GM12878 (cell line): ENCODE results near the gene AGAP3. TPM values are rescaled to one million over a fixed set of nuclear protein-coding genes. Genes with fewer than 3 reads are reported as not detected.

Experiments used
- ATAC-seq: fragments of 200-7000 bp; cut with Tn5 transposase; 3 replicates; pipeline ENCODE4 v1.9.1; 2020; ENCODE audit warnings: mild to moderate bottlenecking, moderate library complexity
- BruUV-seq: library from RNA; stranded (reverse); fragments of 400-500 nt; replicated peaks from 2 replicates; lab custom pipeline; 2021; lab: Mats Ljungman, UMichigan
- CTCF ChIA-PET: fragments of 300-600 bp; sonication (Branson Sonifier 250); formaldehyde crosslinking; extraction: SDS; loops from one replicate; lab custom pipeline; 2021; ENCODE audit warnings: inconsistent platforms; lab: Yijun Ruan, JAX
- POLR2A ChIA-PET: fragments of 350-600 bp; formaldehyde crosslinking; extraction: SDS; loops from one replicate; lab custom pipeline; 2021; ENCODE audit warnings: inconsistent platforms; lab: Charles Lee
- RAD21 ChIA-PET: fragments of 300-600 bp; sonication (Branson Sonifier 250); formaldehyde crosslinking; loops from one replicate; lab custom pipeline; 2023; ENCODE audit warnings: antibody characterized with exemption; ENCODE audit not compliant: unreplicated experiment; lab: Charles Lee
- SMC1A ChIA-PET: fragments of 300-600 bp; sonication (Branson Sonifier 250); formaldehyde crosslinking; loops from one replicate; lab custom pipeline; 2023; ENCODE audit not compliant: unreplicated experiment, uncharacterized antibody; lab: Charles Lee
- DNase-seq: peaks from one replicate; pipeline ENCODE4 v3.0.0-alpha.2; 2011; ENCODE audit warnings: low read depth, low spot score
- FAIRE-seq: peaks from 3 replicates; lab custom pipeline; 2011; peaks lifted over from hg19 to GRCh38; lab: Jason Lieb, UNC
- H2AFZ ChIP-seq: 2 replicates; pipeline ENCODE4 v1.6.0; 2011; ENCODE audit warnings: low read depth, low read length, control low read depth; ENCODE audit not compliant: control insufficient read depth
- H3K27ac ChIP-seq: 2 replicates; pipeline ENCODE4 v1.5.1; 2011; ENCODE audit warnings: control low read depth; ENCODE audit not compliant: control insufficient read depth, insufficient read depth
- H3K27me3 ChIP-seq, 2 experiments: replicated peaks in 1 of 2; 2 replicates each; pipeline versions ENCODE4 v1.6.0 to v1.6.1; 2011; ENCODE audit warnings: low read length in 1 of 2; ENCODE audit not compliant: control insufficient read depth in 2 of 2, insufficient read depth in 2 of 2
- H3K36me3 ChIP-seq, 2 experiments: 2 replicates each; pipeline ENCODE4 v1.5.1; 2011; ENCODE audit warnings: low read length in 1 of 2; ENCODE audit not compliant: control insufficient read depth in 2 of 2, insufficient read depth in 2 of 2
- H3K4me1 ChIP-seq: 2 replicates; pipeline ENCODE4 v1.6.1; 2011; ENCODE audit warnings: mild to moderate bottlenecking, low read length, moderate library complexity, mixed read lengths; ENCODE audit not compliant: control insufficient read depth, insufficient read depth
- H3K4me2 ChIP-seq: 2 replicates; pipeline ENCODE4 v1.6.0; 2011; ENCODE audit warnings: control low read depth; ENCODE audit not compliant: control insufficient read depth, insufficient read depth
- H3K4me3 ChIP-seq: fragments of 200-600 bp; sonication (generic); 2 replicates; pipeline ENCODE4 v1.5.1; 2016
- H3K79me2 ChIP-seq: 2 replicates; pipeline ENCODE4 v1.6.0; 2011; ENCODE audit warnings: low read length; ENCODE audit not compliant: control insufficient read depth, insufficient read depth
- H3K9ac ChIP-seq: 2 replicates; pipeline ENCODE4 v1.8.0; 2011; ENCODE audit warnings: low read length, control low read depth, mixed read lengths; ENCODE audit not compliant: control insufficient read depth, insufficient read depth
- H3K9me3 ChIP-seq: replicated peaks from 3 replicates; pipeline ENCODE4 v1.5.1; 2011; ENCODE audit warnings: mild to moderate bottlenecking, low read length; ENCODE audit not compliant: control insufficient read depth, insufficient read depth
- H4K20me1 ChIP-seq: 2 replicates; pipeline ENCODE4 v1.6.0; 2011; ENCODE audit not compliant: control insufficient read depth, insufficient read depth
- BHLHE40 ChIP-seq, 2 experiments: fragments of 450-650 bp in 1 of 2; IDR thresholded peaks; 2 replicates each; pipeline ENCODE4 v1.6.1; 2011 to 2017; ENCODE audit warnings: low read depth in 2 of 2, borderline replicate concordance in 1 of 2, improper control_type of control experiment in 1 of 2, low read length in 1 of 2, mild to moderate bottlenecking in 1 of 2
- CBFB ChIP-seq: IDR thresholded peaks from 2 replicates; pipeline ENCODE4 v1.6.1; 2016; ENCODE audit warnings: antibody characterized with exemption, low read depth
- RAD21 ChIP-seq: IDR thresholded peaks from 2 replicates; pipeline ENCODE4 v1.6.1; 2011; ENCODE audit warnings: mild to moderate bottlenecking, low read depth, low read length, moderate library complexity; ENCODE audit not compliant: insufficient read depth
- RBBP5 ChIP-seq: fragments of 200-600 bp; sonication (generic); conservative IDR thresholded peaks from 2 replicates; pipeline ENCODE4 v1.6.1; 2016
- SMC3 ChIP-seq: IDR thresholded peaks from 2 replicates; pipeline ENCODE4 v1.6.1; 2011; ENCODE audit warnings: low read length, improper control_type of control experiment, borderline replicate concordance
- YBX1 ChIP-seq: fragments of 450-650 bp; IDR thresholded peaks from 2 replicates; pipeline ENCODE4 v1.6.1; 2016; ENCODE audit warnings: antibody characterized with exemption
- ZNF24 ChIP-seq: fragments of 450-650 bp; IDR thresholded peaks from 2 replicates; pipeline ENCODE4 v1.6.1; 2017; ENCODE audit warnings: antibody characterized with exemption, mild to moderate bottlenecking
- ZNF274 ChIP-seq: IDR thresholded peaks from one replicate; pipeline ENCODE4 v1.8.0; 2011; ENCODE audit not compliant: insufficient read length, insufficient read depth
- ZNF384 ChIP-seq: IDR thresholded peaks from 2 replicates; pipeline ENCODE4 v1.6.1; 2012; ENCODE audit warnings: low read depth, mild to moderate bottlenecking, low read length, improper control_type of control experiment, borderline replicate concordance
- WGBS: methylation state at CpG from one replicate; pipeline ENCODE4 v1.1.6; 2016; ENCODE audit warnings: low lambda C conversion rate; ENCODE audit not compliant: insufficient replicate concordance, insufficient coverage; ENCODE audit errors: missing lambda C conversion rate; 5-methylcytosine and 5-hydroxymethylcytosine counted together
- in situ Hi-C: fragments of 300-500 bp; cut with MboI; formaldehyde crosslinking; loops from 9 replicates; pipeline ENCODE4 v1.14.3; 2018; ENCODE audit warnings: mixed read lengths
- intact Hi-C: fragments of 100-400 bp; cut with micrococcal nuclease; formaldehyde crosslinking; loops from one replicate; pipeline ENCODE4 v1.14.2; 2022; ENCODE audit not compliant: unreplicated experiment
- polyA plus RNA-seq, 11 experiments: library from polyadenylated mRNA; depleted of rRNA in 4 of 11; unstranded in 6 of 11; stranded (reverse) in 5 of 11; fragments of >200 nt; fragmentation: Nextera tagmentation in 4 of 11; fragmentation: Illumina TruSeq in 1 of 11; extraction: Ambion mirVana in 4 of 11; extraction: Trizol in 1 of 11; gene quantifications; 1 replicate in 1 of 11; 2 replicates in 10 of 11; pipeline versions ENCODE4 v1.2.1 to v1.2.3, GENCODE V29; 2011 to 2016; ENCODE audit warnings: inconsistent platforms in 2 of 11, missing spikeins in 2 of 11, low read depth in 1 of 11
- total RNA-seq, 4 experiments: library from RNA; depleted of rRNA in 3 of 4; stranded (reverse); fragments of >200 nt in 3 of 4; fragmentation: Illumina TruSeq in 1 of 4; extraction: Trizol in 1 of 4; gene quantifications; 2 replicates each; pipeline versions ENCODE4 v1.2.1 to v1.2.3, GENCODE V29; 2013 to 2021
- TF ChIP-seq, protein P1 (sequence below): fragments of 450-650 bp; IDR thresholded peaks from 2 replicates; pipeline ENCODE4 v1.6.1; 2017; ENCODE audit warnings: mild to moderate bottlenecking, moderate library complexity
- TF ChIP-seq, protein P2 (sequence below): fragments of 450-650 bp; IDR thresholded peaks from 2 replicates; pipeline ENCODE4 v1.6.1; 2016; ENCODE audit warnings: mild to moderate bottlenecking, moderate library complexity, borderline replicate concordance

AGAP3 gene
- total and polyA plus RNA-seq, 10 of the 15 experiments (the other 5 are each of a cell fraction or from before 2014, with no cell fraction given), result 1.8 to 68.1 (median 15.7) TPM

DNA sequence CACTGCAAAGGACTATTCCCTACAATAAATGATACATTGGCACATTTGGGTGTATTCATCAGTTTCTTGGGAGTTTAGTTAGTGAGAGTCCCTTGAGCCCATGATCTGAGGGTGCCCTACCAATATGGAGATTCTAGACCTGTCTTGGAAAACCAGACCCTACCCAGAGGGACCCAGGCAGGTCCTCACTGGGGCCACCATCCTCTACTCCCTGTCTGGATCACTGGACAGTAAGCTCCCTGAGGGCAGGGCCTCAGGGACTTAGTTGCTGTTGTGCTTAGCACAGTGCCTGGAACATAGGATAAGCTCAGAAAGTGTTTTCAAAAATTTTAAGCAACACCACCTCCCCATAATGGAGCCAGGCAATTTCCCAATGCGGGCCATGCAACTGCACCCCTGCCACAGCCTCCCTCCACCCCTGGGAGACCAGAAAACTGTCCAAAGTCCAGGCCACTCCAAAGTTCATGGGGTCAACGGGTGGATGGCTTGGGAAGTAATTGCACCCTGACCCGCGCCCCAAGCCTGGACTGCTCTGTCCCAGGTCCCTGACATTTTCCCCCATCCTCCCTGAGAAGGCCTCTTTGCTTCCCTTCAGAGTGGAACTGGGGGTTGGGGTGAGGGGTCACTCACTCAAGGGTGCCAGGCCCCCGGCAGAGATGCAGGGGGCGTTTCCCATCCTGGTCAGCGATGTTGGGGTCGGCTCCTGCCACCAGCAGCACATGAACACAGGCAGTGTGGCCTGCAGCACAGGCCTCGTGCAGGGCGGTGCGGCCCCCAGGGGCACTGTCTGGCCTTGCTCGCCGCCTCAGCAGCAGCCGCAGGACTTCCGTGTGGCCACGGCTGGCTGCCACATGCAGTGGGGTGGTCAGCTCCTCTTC is 99.7 kb downstream of the AGAP3 start:
- ChIA-PET SMC1A (no interaction called here), POLR2A (no interaction called here), RAD21 (no interaction called here), CTCF (no interaction called here)
- H3K4me1 ChIP-seq, result peaks cover 7% of the 10 kb centered on the region
- FAIRE-seq (no peak), DNase-seq (no peak), ATAC-seq (no peak)
- H3K27me3 ChIP-seq, result peaks cover 0 to 3% of the 10 kb centered on the region in 2 experiments; a peak in 1 of 4 replicates
- 47% methylated on average over 15 of the region's 16 CpGs for WGBS
- no peaks in the 10 kb centered on the region for H3K9me3 ChIP-seq
- H3K36me3 ChIP-seq, result no peaks in the 10 kb centered on the region
- H3K4me3 ChIP-seq, result no peak overlapping the region
- intact Hi-C loops, result no loop called here
- H3K79me2 ChIP-seq, result no peaks in the 10 kb centered on the region
- H3K4me2 ChIP-seq, result no peak overlapping the region
- H2AFZ ChIP-seq, result no peak overlapping the region
- no peaks in the 10 kb centered on the region; the same call in 1 of the 2 replicates for H4K20me1 ChIP-seq
- H3K27ac ChIP-seq, result no peak overlapping the region
- no peak overlapping the region for H3K9ac ChIP-seq
- in situ Hi-C loops, result no loop called here
- BruUV-seq, result no TSS peak
- TF ChIP-seq SMC3, result no peak
- TF ChIP-seq, protein P1, sequence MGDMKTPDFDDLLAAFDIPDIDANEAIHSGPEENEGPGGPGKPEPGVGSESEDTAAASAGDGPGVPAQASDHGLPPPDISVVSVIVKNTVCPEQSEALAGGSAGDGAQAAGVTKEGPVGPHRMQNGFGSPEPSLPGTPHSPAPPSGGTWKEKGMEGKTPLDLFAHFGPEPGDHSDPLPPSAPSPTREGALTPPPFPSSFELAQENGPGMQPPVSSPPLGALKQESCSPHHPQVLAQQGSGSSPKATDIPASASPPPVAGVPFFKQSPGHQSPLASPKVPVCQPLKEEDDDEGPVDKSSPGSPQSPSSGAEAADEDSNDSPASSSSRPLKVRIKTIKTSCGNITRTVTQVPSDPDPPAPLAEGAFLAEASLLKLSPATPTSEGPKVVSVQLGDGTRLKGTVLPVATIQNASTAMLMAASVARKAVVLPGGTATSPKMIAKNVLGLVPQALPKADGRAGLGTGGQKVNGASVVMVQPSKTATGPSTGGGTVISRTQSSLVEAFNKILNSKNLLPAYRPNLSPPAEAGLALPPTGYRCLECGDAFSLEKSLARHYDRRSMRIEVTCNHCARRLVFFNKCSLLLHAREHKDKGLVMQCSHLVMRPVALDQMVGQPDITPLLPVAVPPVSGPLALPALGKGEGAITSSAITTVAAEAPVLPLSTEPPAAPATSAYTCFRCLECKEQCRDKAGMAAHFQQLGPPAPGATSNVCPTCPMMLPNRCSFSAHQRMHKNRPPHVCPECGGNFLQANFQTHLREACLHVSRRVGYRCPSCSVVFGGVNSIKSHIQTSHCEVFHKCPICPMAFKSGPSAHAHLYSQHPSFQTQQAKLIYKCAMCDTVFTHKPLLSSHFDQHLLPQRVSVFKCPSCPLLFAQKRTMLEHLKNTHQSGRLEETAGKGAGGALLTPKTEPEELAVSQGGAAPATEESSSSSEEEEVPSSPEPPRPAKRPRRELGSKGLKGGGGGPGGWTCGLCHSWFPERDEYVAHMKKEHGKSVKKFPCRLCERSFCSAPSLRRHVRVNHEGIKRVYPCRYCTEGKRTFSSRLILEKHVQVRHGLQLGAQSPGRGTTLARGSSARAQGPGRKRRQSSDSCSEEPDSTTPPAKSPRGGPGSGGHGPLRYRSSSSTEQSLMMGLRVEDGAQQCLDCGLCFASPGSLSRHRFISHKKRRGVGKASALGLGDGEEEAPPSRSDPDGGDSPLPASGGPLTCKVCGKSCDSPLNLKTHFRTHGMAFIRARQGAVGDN, result no peak
- no peak for TF ChIP-seq ZNF24
- TF ChIP-seq, protein P2, sequence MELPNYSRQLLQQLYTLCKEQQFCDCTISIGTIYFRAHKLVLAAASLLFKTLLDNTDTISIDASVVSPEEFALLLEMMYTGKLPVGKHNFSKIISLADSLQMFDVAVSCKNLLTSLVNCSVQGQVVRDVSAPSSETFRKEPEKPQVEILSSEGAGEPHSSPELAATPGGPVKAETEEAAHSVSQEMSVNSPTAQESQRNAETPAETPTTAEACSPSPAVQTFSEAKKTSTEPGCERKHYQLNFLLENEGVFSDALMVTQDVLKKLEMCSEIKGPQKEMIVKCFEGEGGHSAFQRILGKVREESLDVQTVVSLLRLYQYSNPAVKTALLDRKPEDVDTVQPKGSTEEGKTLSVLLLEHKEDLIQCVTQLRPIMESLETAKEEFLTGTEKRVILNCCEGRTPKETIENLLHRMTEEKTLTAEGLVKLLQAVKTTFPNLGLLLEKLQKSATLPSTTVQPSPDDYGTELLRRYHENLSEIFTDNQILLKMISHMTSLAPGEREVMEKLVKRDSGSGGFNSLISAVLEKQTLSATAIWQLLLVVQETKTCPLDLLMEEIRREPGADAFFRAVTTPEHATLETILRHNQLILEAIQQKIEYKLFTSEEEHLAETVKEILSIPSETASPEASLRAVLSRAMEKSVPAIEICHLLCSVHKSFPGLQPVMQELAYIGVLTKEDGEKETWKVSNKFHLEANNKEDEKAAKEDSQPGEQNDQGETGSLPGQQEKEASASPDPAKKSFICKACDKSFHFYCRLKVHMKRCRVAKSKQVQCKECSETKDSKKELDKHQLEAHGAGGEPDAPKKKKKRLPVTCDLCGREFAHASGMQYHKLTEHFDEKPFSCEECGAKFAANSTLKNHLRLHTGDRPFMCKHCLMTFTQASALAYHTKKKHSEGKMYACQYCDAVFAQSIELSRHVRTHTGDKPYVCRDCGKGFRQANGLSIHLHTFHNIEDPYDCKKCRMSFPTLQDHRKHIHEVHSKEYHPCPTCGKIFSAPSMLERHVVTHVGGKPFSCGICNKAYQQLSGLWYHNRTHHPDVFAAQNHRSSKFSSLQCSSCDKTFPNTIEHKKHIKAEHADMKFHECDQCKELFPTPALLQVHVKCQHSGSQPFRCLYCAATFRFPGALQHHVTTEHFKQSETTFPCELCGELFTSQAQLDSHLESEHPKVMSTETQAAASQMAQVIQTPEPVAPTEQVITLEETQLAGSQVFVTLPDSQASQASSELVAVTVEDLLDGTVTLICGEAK, result no peak
- no peak for TF ChIP-seq RBBP5
- TF ChIP-seq CBFB, result no peak
- TF ChIP-seq ZNF274, result no peak
- TF ChIP-seq BHLHE40 (IDR thresholded peaks at IDR 0.05; ENCODE audit: borderline replicate concordance in 1 of 2, low read depth in 2 of 2, low read length in 1 of 2), result no peak
- no peak for TF ChIP-seq YBX1
- no peak for TF ChIP-seq ZNF384
- TF ChIP-seq RAD21, result no peak
